Measurements from ENCODE around the gene POGLUT2.

The POGLUT2 gene

GRCh38 chr13:102761071-102761470 is 37.7 kb downstream of the POGLUT2 start:
- no peak for DNase-seq

GRCh38 chr13:102758842-102759241 is 39.9 kb downstream of the POGLUT2 start:
- no peak for DNase-seq

- DNase-seq: no peak
Observed at GRCh38 chr13:102757006-102757405, 41.8 kb downstream of the POGLUT2 start.

GRCh38 chr13:102751886-102752285 is 46.9 kb downstream of the POGLUT2 start:
- no peak for DNase-seq

GRCh38 chr13:102742506-102742905 is 56.3 kb downstream of the POGLUT2 start:
- no peak for DNase-seq

GRCh38 chr13:102742101-102742500 is 56.7 kb downstream of the POGLUT2 start:
- DNase-seq: no peak
